IMR-90 (cell line): ENCODE data around the gene CSTF2T. TPM values are rescaled to one million over a fixed set of nuclear protein-coding genes. Genes with fewer than 3 reads are reported as not detected.

Experiments used
- ATAC-seq: fragments of 200-7000 bp; cut with Tn5 transposase; 2 replicates; pipeline ENCODE4 v1.9.1; 2020; ENCODE audit warnings: low read depth, mild to moderate bottlenecking, moderate library complexity
- BruUV-seq: library from RNA; stranded (reverse); fragments of 400-500 nt; replicated peaks from 2 replicates; lab custom pipeline; 2021; lab: Mats Ljungman, UMichigan
- CTCF ChIA-PET: fragments of 300-600 bp; formaldehyde crosslinking; extraction: SDS; loops from one replicate; lab custom pipeline; 2021; ENCODE audit warnings: antibody characterized with exemption; lab: Yijun Ruan, JAX
- POLR2A ChIA-PET: fragments of 300-600 bp; sonication (Branson Sonifier 250); formaldehyde crosslinking; loops from one replicate; lab custom pipeline; 2022; ENCODE audit warnings: antibody characterized with exemption; ENCODE audit not compliant: unreplicated experiment; lab: Charles Lee
- DNase-seq: peaks from one replicate; pipeline ENCODE4 v3.0.0; 2013
- H2AFZ ChIP-seq: replicated peaks from 2 replicates; pipeline ENCODE3; 2013; ENCODE audit warnings: low read length, mild to moderate bottlenecking; ENCODE audit not compliant: poor library complexity
- H2AK5ac ChIP-seq: 2 replicates; pipeline ENCODE4 v1.6.1; 2013; ENCODE audit warnings: low read depth, low read length, inconsistent platforms
- H2AK9ac ChIP-seq: replicated peaks from 2 replicates; pipeline ENCODE3; 2013; ENCODE audit warnings: mild to moderate bottlenecking, low read depth, low read length, moderate library complexity; ENCODE audit not compliant: poor library complexity
- H2BK120ac ChIP-seq: 2 replicates; pipeline ENCODE4 v1.6.1; 2013; ENCODE audit warnings: low read depth, low read length, inconsistent platforms
- H2BK15ac ChIP-seq: 3 replicates; pipeline ENCODE4 v1.6.1; 2013; ENCODE audit warnings: low read depth, low read length, inconsistent platforms
- H2BK20ac ChIP-seq: 2 replicates; pipeline ENCODE4 v1.6.1; 2013; ENCODE audit warnings: low read depth, mild to moderate bottlenecking, inconsistent platforms, low read length, moderate library complexity
- H2BK5ac ChIP-seq: 2 replicates; pipeline ENCODE4 v1.6.1; 2013; ENCODE audit warnings: mild to moderate bottlenecking, low read depth, low read length, inconsistent platforms; ENCODE audit not compliant: poor library complexity, severe bottlenecking
- H3K14ac ChIP-seq: replicated peaks from 2 replicates; pipeline ENCODE4 v1.6.1; 2013; ENCODE audit warnings: low read depth, low read length, inconsistent platforms
- H3K18ac ChIP-seq: 2 replicates; pipeline ENCODE4 v1.6.1; 2013; ENCODE audit warnings: low read depth, low read length, control low read depth
- H3K23ac ChIP-seq: 2 replicates; pipeline ENCODE4 v1.6.1; 2013; ENCODE audit warnings: low read depth, low read length, inconsistent platforms
- H3K27ac ChIP-seq: 2 replicates; pipeline ENCODE4 v1.5.1; 2013; ENCODE audit warnings: mild to moderate bottlenecking, control low read depth, low read length; ENCODE audit not compliant: insufficient read depth
- H3K27me3 ChIP-seq: 2 replicates; pipeline ENCODE4 v1.6.1; 2013; ENCODE audit warnings: low read length; ENCODE audit not compliant: control insufficient read depth, insufficient read depth
- H3K36me3 ChIP-seq: 2 replicates; pipeline ENCODE4 v1.6.1; 2013; ENCODE audit warnings: low read length, mixed read lengths; ENCODE audit not compliant: control insufficient read depth, insufficient read depth
- H3K4ac ChIP-seq: 2 replicates; pipeline ENCODE4 v1.6.1; 2013; ENCODE audit warnings: low read depth, low read length, inconsistent platforms
- H3K4me1 ChIP-seq: 2 replicates; pipeline ENCODE4 v1.6.1; 2013; ENCODE audit warnings: low read length, mixed read lengths; ENCODE audit not compliant: control insufficient read depth, insufficient read depth
- H3K4me2 ChIP-seq: 2 replicates; pipeline ENCODE4 v1.6.1; 2013; ENCODE audit warnings: low read depth, mild to moderate bottlenecking, control low read depth, low read length, moderate library complexity
- H3K4me3 ChIP-seq: 2 replicates; pipeline ENCODE4 v1.5.1; 2013; ENCODE audit warnings: low read depth, mild to moderate bottlenecking, control low read depth, low read length, moderate library complexity; ENCODE audit not compliant: insufficient read depth
- H3K56ac ChIP-seq: 2 replicates; pipeline ENCODE4 v1.6.1; 2013; ENCODE audit warnings: low read length, inconsistent platforms; ENCODE audit not compliant: insufficient read depth; ENCODE audit errors: extremely low read depth
- H3K79me1 ChIP-seq, 2 experiments: 2 replicates each; pipeline ENCODE4 v1.6.1; 2013; ENCODE audit warnings: low read length in 2 of 2, inconsistent platforms in 1 of 2, low read depth in 1 of 2
- H3K9ac ChIP-seq: 2 replicates; pipeline ENCODE4 v1.6.1; 2013; ENCODE audit warnings: low read depth, low read length, control low read depth
- H3K9me1 ChIP-seq: 2 replicates; pipeline ENCODE4 v1.6.1; 2013; ENCODE audit warnings: low read length, inconsistent platforms; ENCODE audit not compliant: insufficient read depth
- H3K9me3 ChIP-seq: 2 replicates; pipeline ENCODE4 v1.6.1; 2013; ENCODE audit warnings: low read length; ENCODE audit not compliant: control insufficient read depth, insufficient read depth
- H4K20me1 ChIP-seq: 2 replicates; pipeline ENCODE4 v1.6.1; 2013; ENCODE audit warnings: low read length, inconsistent platforms; ENCODE audit not compliant: insufficient read depth
- H4K5ac ChIP-seq: 2 replicates; pipeline ENCODE4 v1.6.1; 2013; ENCODE audit warnings: mild to moderate bottlenecking, low read depth, low read length, control low read depth
- H4K8ac ChIP-seq, 2 experiments: 2 replicates each; pipeline ENCODE4 v1.6.1; 2013; ENCODE audit warnings: low read depth in 2 of 2, low read length in 2 of 2, control low read depth in 1 of 2, inconsistent platforms in 1 of 2
- H4K91ac ChIP-seq: 2 replicates; pipeline ENCODE4 v1.6.1; 2013; ENCODE audit warnings: low read depth, low read length, inconsistent platforms; ENCODE audit not compliant: insufficient read depth
- CEBPB ChIP-seq: IDR thresholded peaks from 2 replicates; pipeline ENCODE4 v1.6.1; 2012; ENCODE audit warnings: low read depth, low read length, improper control_type of control experiment
- POLR2A ChIP-seq: IDR thresholded peaks from 2 replicates; pipeline ENCODE4 v1.6.1; 2012; ENCODE audit warnings: mild to moderate bottlenecking, low read depth, low read length
- SMC3 ChIP-seq: fragments of 150-350 bp; IDR thresholded peaks from 2 replicates; pipeline ENCODE4 v1.6.1; 2016; ENCODE audit warnings: low read depth, mild to moderate bottlenecking, antibody characterized with exemption, low read length, moderate library complexity
- WGBS, 2 experiments: methylation state at CpG; one replicate each; pipeline versions ENCODE4 v1.1.5 to v1.1.7; 2013; ENCODE audit warnings: missing lambda C conversion rate in 2 of 2; ENCODE audit not compliant: insufficient read length in 1 of 2; ENCODE audit errors: extremely low coverage in 2 of 2; 5-methylcytosine and 5-hydroxymethylcytosine counted together
- dilution Hi-C: fragments of 300-500 bp; cut with HindIII; formaldehyde crosslinking; loops from one replicate; pipeline ENCODE4 v1.14.3; 2018; ENCODE audit warnings: low sequenced_read_pairs; ENCODE audit not compliant: unreplicated experiment
- in situ Hi-C: fragments of 300-500 bp; cut with MboI; formaldehyde crosslinking; loops from 3 replicates; pipeline ENCODE4 v1.14.3; 2019; ENCODE audit warnings: low sequenced_read_pairs, inconsistent platforms, mixed read lengths
- intact Hi-C: fragments of 100-400 bp; cut with micrococcal nuclease; formaldehyde crosslinking; loops from 2 replicates; pipeline ENCODE4 v1.10.0; 2022
- polyA plus RNA-seq, 3 experiments: library from polyadenylated mRNA; depleted of rRNA; stranded (reverse); fragments of >200 nt; gene quantifications; 2 replicates each; pipeline ENCODE4 v1.2.3, GENCODE V29; 2012; ENCODE audit warnings: low replicate concordance in 1 of 3
- total RNA-seq: library from RNA; depleted of rRNA; stranded (reverse); fragments of >200 nt; gene quantifications from 2 replicates; pipeline ENCODE4 v1.2.3, GENCODE V29; 2012

The CSTF2T gene
- total and polyA plus RNA-seq, 2 of the 4 experiments (the other 2 are of a cell fraction), result 7.2 to 18.6 TPM

DNA sequence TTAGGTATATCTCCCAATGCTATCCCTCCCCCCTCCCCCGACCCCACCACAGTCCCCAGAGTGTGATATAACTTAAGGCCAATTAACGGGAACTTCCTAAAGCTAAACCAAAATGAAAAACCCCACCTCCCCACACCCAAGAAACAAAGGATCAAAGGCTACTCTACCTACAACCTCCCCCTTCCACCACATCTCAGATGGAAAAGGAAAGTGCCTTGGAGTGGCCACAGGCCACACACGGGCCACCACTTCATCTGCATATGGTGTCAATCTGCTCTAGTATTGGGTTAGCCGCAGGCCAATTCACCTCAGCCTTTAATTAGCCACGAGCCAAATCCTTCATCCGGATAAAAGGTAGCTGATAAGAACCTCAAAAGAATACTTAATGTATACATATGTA lies 19.6 kb downstream of the CSTF2T start:
- dilution Hi-C loops (no loop called here), intact Hi-C loops (no loop called here), in situ Hi-C loops (no loop called here)
- no peak overlapping the region for H3K4me2 ChIP-seq
- no peak overlapping the region for H2BK20ac ChIP-seq
- H3K36me3 ChIP-seq, result no peaks in the 10 kb centered on the region
- H3K27me3 ChIP-seq, result no peaks in the 10 kb centered on the region
- peaks cover 7% of the 10 kb centered on the region for H3K4me1 ChIP-seq
- no peak overlapping the region for H3K18ac ChIP-seq
- no peak overlapping the region for H2AFZ ChIP-seq
- H3K9ac ChIP-seq, result no peak overlapping the region
- no peak overlapping the region for H2BK120ac ChIP-seq
- TF ChIP-seq CEBPB, result no peak
- no peak for TF ChIP-seq POLR2A
- no peak for TF ChIP-seq SMC3
- no peak overlapping the region for H2BK5ac ChIP-seq
- H4K5ac ChIP-seq, result no peak overlapping the region
- no peak for ATAC-seq
- ChIA-PET POLR2A (no interaction called here), CTCF (no interaction called here)
- H4K91ac ChIP-seq, result no peak overlapping the region
- H2AK5ac ChIP-seq, result no peak overlapping the region
- no peak overlapping the region for H2AK9ac ChIP-seq
- no peak overlapping the region for H3K23ac ChIP-seq
- H3K79me1 ChIP-seq, result peaks cover 0 to 7% of the 10 kb centered on the region in 2 experiments; a peak in 2 of 4 replicates
- H4K20me1 ChIP-seq, result no peaks in the 10 kb centered on the region
- no peak overlapping the region for H3K27ac ChIP-seq
- no peak overlapping the region for H3K56ac ChIP-seq
- H4K8ac ChIP-seq, result no peak overlapping the region
- BruUV-seq, result no TSS peak
- H2BK15ac ChIP-seq, result no peak overlapping the region
- H3K14ac ChIP-seq, result no peak overlapping the region
- H3K9me1 ChIP-seq, result peaks cover 10% of the 10 kb centered on the region; the same call in 1 of the 2 replicates
- no peak for DNase-seq
- no peak overlapping the region for H3K4me3 ChIP-seq
- H3K9me3 ChIP-seq, result no peaks in the 10 kb centered on the region
- WGBS, 2 experiments, result 100% methylated on average over 1 of the region's 6 CpGs; no CpG with 5 or more reads in 1 of the 2 experiments
- H3K4ac ChIP-seq, result no peak overlapping the region
